ENCODE measurements around the gene ULBP2. TPM values are rescaled to one million over a fixed set of nuclear protein-coding genes. Genes with fewer than 3 reads are reported as not detected.
"Not testable (repeated sequence)": the region's sequence is repeated elsewhere in the genome, so short reads cannot be mapped to it uniquely, and the experiment has no call there.

ULBP2 gene
- total RNA-seq, 1 experiment from 2014 or later = 4.2 TPM

DNA sequence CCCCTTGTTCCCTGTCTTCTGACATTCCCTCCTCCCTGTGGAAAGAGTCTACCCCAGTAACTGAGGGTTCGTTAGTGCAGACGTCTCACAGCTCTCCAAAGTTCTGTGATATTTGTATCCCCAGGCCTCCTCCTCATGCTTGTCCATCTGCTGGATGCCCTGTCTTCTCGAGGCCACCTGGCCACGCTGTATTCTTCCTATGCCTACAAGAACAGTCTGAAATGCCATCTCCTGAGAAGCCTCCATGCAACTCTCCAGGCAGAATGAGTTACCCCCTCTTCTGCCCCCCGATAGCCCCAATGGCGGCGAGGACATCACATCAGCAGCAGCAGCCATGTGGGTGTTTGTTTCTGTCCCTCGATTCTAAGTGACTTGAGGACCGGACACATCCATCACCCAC lies 9.3 kb downstream of the ULBP2 start:
- ChIA-PET POLR2A (ENCODE audit: low non-redundant PET) (no interaction called here), CTCF (no interaction called here)
- intact Hi-C loops (cut with micrococcal nuclease; ENCODE audit: unreplicated experiment) = no loop called here
- H3K27ac ChIP-seq (ENCODE audit: low read depth, low read length, poor library complexity, severe bottlenecking) = no peak overlapping the region
- no peak for DNase-seq (ENCODE audit: low spot score)
- TF ChIP-seq EZH2 (IDR thresholded peaks at IDR 0.05; ENCODE audit: borderline replicate concordance, low read depth, low read length, poor library complexity, severe bottlenecking) = no peak
- TF ChIP-seq, protein P1, sequence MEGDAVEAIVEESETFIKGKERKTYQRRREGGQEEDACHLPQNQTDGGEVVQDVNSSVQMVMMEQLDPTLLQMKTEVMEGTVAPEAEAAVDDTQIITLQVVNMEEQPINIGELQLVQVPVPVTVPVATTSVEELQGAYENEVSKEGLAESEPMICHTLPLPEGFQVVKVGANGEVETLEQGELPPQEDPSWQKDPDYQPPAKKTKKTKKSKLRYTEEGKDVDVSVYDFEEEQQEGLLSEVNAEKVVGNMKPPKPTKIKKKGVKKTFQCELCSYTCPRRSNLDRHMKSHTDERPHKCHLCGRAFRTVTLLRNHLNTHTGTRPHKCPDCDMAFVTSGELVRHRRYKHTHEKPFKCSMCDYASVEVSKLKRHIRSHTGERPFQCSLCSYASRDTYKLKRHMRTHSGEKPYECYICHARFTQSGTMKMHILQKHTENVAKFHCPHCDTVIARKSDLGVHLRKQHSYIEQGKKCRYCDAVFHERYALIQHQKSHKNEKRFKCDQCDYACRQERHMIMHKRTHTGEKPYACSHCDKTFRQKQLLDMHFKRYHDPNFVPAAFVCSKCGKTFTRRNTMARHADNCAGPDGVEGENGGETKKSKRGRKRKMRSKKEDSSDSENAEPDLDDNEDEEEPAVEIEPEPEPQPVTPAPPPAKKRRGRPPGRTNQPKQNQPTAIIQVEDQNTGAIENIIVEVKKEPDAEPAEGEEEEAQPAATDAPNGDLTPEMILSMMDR (conservative IDR thresholded peaks at IDR 0.05; ENCODE audit: low read depth, low read length) = no peak
- H3K36me3 ChIP-seq (ENCODE audit: insufficient read depth, low read length, poor library complexity, severe bottlenecking) = no peaks in the 10 kb centered on the region
- no TSS peak for BruUV-seq (replicated peaks)
- no peaks in the 10 kb centered on the region for H3K4me1 ChIP-seq (ENCODE audit: insufficient read depth, low read length, poor library complexity, severe bottlenecking)
- peaks cover 28% of the 10 kb centered on the region for H3K27me3 ChIP-seq (replicated peaks; ENCODE audit: insufficient read depth, low read depth, low read length, poor library complexity)
- no peak overlapping the region for H3K4me3 ChIP-seq (ENCODE audit: low read depth, low read length, poor library complexity, severe bottlenecking)
- H3K9me3 ChIP-seq (ENCODE audit: low read depth, low read length, poor library complexity, severe bottlenecking) = no peaks in the 10 kb centered on the region

- Histone ChIP-seq H3K9me3 (ENCODE audit: low read depth, low read length, poor library complexity, severe bottlenecking) (no peaks in the 10 kb centered on the region), H3K4me3 (ENCODE audit: low read depth, low read length, poor library complexity, severe bottlenecking) (no peak overlapping the region), H3K36me3 (ENCODE audit: insufficient read depth, low read length, poor library complexity, severe bottlenecking) (no peaks in the 10 kb centered on the region), H3K4me1 (ENCODE audit: insufficient read depth, low read length, poor library complexity, severe bottlenecking) (no peaks in the 10 kb centered on the region), H3K27me3 (replicated peaks; ENCODE audit: insufficient read depth, low read depth, low read length, poor library complexity) (peaks cover 32% of the 10 kb centered on the region), H3K27ac (ENCODE audit: low read depth, low read length, poor library complexity, severe bottlenecking) (no peak overlapping the region)
- ChIA-PET CTCF (no interaction called here), POLR2A (ENCODE audit: low non-redundant PET) (no interaction called here)
- no peak for DNase-seq (ENCODE audit: low spot score)
- intact Hi-C loops (cut with micrococcal nuclease; ENCODE audit: unreplicated experiment) = no loop called here
- TF ChIP-seq, protein P1 (conservative IDR thresholded peaks at IDR 0.05; ENCODE audit: low read depth, low read length) = no peak
- TF ChIP-seq EZH2 (IDR thresholded peaks at IDR 0.05; ENCODE audit: borderline replicate concordance, low read depth, low read length, poor library complexity, severe bottlenecking) = no peak
- BruUV-seq (replicated peaks) = no TSS peak
These were observed 9.8 kb downstream of the ULBP2 start for GRCh38 chr6:149951626-149952025.

DNA sequence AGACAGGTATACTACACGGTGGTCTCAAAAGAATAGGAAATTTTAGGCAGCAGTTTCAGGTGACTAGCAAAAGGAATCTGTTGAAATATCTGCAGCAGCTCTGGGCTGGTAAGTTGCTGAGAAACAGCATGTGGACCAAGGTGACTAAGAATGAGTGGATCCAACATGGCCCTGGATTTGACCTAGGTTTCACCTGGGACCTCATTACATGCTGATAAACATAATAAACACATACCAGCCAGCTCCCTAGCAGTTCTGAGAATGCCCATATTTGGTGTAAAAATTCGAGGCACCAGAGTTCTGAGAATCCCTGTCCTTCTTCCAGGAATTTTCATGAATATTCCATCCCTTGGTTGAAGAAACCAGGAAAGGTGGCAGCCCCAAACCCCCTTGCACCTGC lies 11.6 kb downstream of the ULBP2 start:
- BruUV-seq (replicated peaks); H3K4me1 ChIP-seq (ENCODE audit: insufficient read depth, low read length, poor library complexity, severe bottlenecking); DNase-seq (ENCODE audit: low spot score); intact Hi-C loops (cut with micrococcal nuclease; ENCODE audit: unreplicated experiment); H3K36me3 ChIP-seq (ENCODE audit: insufficient read depth, low read length, poor library complexity, severe bottlenecking); H3K9me3 ChIP-seq (ENCODE audit: low read depth, low read length, poor library complexity, severe bottlenecking); POLR2A ChIA-PET (ENCODE audit: low non-redundant PET); H3K4me3 ChIP-seq (ENCODE audit: low read depth, low read length, poor library complexity, severe bottlenecking); H3K27ac ChIP-seq (ENCODE audit: low read depth, low read length, poor library complexity, severe bottlenecking): not testable (repeated sequence)
- CTCF ChIA-PET = interaction anchor here (0.5 kb wide), 1 partner anchor 923 kb away, joined by 3 read pairs; no protein-coding TSS in a partner anchor
- peaks cover 41% of the 10 kb centered on the region for H3K27me3 ChIP-seq (replicated peaks; ENCODE audit: insufficient read depth, low read depth, low read length, poor library complexity)

GRCh38 chr6:149953934-149954327 lies 12.1 kb downstream of the ULBP2 start:
- H3K36me3 ChIP-seq (ENCODE audit: insufficient read depth, low read length, poor library complexity, severe bottlenecking); POLR2A ChIA-PET (ENCODE audit: low non-redundant PET): not testable (repeated sequence)

GRCh38 chr6:149954328-149954983 lies 12.6 kb downstream of the ULBP2 start:
- not testable (repeated sequence) for BruUV-seq (replicated peaks)

More at GRCh38 chr6:149953934-149954327, 12.1 kb downstream of the ULBP2 start:
- DNase-seq (ENCODE audit: low spot score); H3K4me1 ChIP-seq (ENCODE audit: insufficient read depth, low read length, poor library complexity, severe bottlenecking); BruUV-seq (replicated peaks); H3K9me3 ChIP-seq (ENCODE audit: low read depth, low read length, poor library complexity, severe bottlenecking); H3K4me3 ChIP-seq (ENCODE audit: low read depth, low read length, poor library complexity, severe bottlenecking); intact Hi-C loops (cut with micrococcal nuclease; ENCODE audit: unreplicated experiment); H3K27ac ChIP-seq (ENCODE audit: low read depth, low read length, poor library complexity, severe bottlenecking): not testable (repeated sequence)
- peaks cover 41% of the 10 kb centered on the region for H3K27me3 ChIP-seq (replicated peaks; ENCODE audit: insufficient read depth, low read depth, low read length, poor library complexity)
- TF ChIP-seq, protein P1 (conservative IDR thresholded peaks at IDR 0.05; ENCODE audit: low read depth, low read length) = 0 out of 2 replicates have a peak, but pooled peaks have one; percentile 9
- CTCF ChIA-PET = interaction anchor here (0.5 kb wide), 1 partner anchor 922 kb away, joined by 3 read pairs; no protein-coding TSS in a partner anchor

More at GRCh38 chr6:149954328-149954983, 12.6 kb downstream of the ULBP2 start:
- CTCF ChIA-PET; intact Hi-C loops (cut with micrococcal nuclease; ENCODE audit: unreplicated experiment); H3K4me3 ChIP-seq (ENCODE audit: low read depth, low read length, poor library complexity, severe bottlenecking); H3K36me3 ChIP-seq (ENCODE audit: insufficient read depth, low read length, poor library complexity, severe bottlenecking); H3K27ac ChIP-seq (ENCODE audit: low read depth, low read length, poor library complexity, severe bottlenecking); H3K9me3 ChIP-seq (ENCODE audit: low read depth, low read length, poor library complexity, severe bottlenecking); POLR2A ChIA-PET (ENCODE audit: low non-redundant PET); H3K4me1 ChIP-seq (ENCODE audit: insufficient read depth, low read length, poor library complexity, severe bottlenecking); DNase-seq (ENCODE audit: low spot score): not testable (repeated sequence)
- peaks cover 41% of the 10 kb centered on the region for H3K27me3 ChIP-seq (replicated peaks; ENCODE audit: insufficient read depth, low read depth, low read length, poor library complexity)
